GM23338 (cell line): Measurements from ENCODE around the gene CGB2. TPM values are rescaled to one million over a fixed set of nuclear protein-coding genes. Genes with fewer than 3 reads are reported as not detected.

Experiments
- ATAC-seq: fragments of 200-7000 bp; cut with Tn5 transposase; 3 replicates; pipeline ENCODE4 v1.9.1; 2020
- DNase-seq: peaks from one replicate; pipeline ENCODE4 v3.0.0-alpha.2; 2015; ENCODE audit warnings: low spot score
- H2AFZ ChIP-seq: fragments of 200-600 bp; sonication (generic); 2 replicates; pipeline ENCODE4 v1.8.0; 2016; ENCODE audit warnings: antibody characterized with exemption, mild to moderate bottlenecking, moderate library complexity
- H3F3A ChIP-seq: fragments of 200-600 bp; sonication (generic); replicated peaks from 2 replicates; pipeline ENCODE4 v1.8.0; 2017; ENCODE audit warnings: antibody characterized with exemption, mixed run types, low read depth
- H3K27ac ChIP-seq: fragments of 200-600 bp; sonication (generic); 2 replicates; pipeline ENCODE4 v1.6.1; 2016; ENCODE audit warnings: low read depth
- H3K27me3 ChIP-seq: fragments of 200-600 bp; sonication (generic); 2 replicates; pipeline ENCODE4 v1.8.0; 2016; ENCODE audit warnings: mild to moderate bottlenecking, mixed run types, moderate library complexity; ENCODE audit not compliant: insufficient read depth
- H3K36me3 ChIP-seq: fragments of 200-600 bp; sonication (generic); 2 replicates; pipeline ENCODE4 v1.8.0; 2016; ENCODE audit warnings: mild to moderate bottlenecking; ENCODE audit not compliant: insufficient read depth
- H3K4me1 ChIP-seq: fragments of 200-600 bp; sonication (generic); 2 replicates; pipeline ENCODE4 v1.8.0; 2016; ENCODE audit warnings: mild to moderate bottlenecking, moderate library complexity; ENCODE audit not compliant: insufficient read depth
- H3K4me2 ChIP-seq: fragments of 200-600 bp; sonication (generic); 2 replicates; pipeline ENCODE4 v1.7.1; 2017; ENCODE audit warnings: mixed run types
- H3K4me3 ChIP-seq: fragments of 200-600 bp; sonication (generic); 2 replicates; pipeline ENCODE4 v1.6.1; 2016; ENCODE audit warnings: mixed run types
- H3K79me2 ChIP-seq: fragments of 200-600 bp; sonication (generic); replicated peaks from 2 replicates; pipeline ENCODE4 v1.8.0; 2017; ENCODE audit warnings: mild to moderate bottlenecking; ENCODE audit not compliant: insufficient read depth
- H3K9me2 ChIP-seq: fragments of 200-600 bp; sonication (generic); 2 replicates; pipeline ENCODE4 v1.8.0; 2017; ENCODE audit not compliant: insufficient read depth
- H4K20me1 ChIP-seq: fragments of 200-600 bp; sonication (generic); replicated peaks from 2 replicates; pipeline ENCODE4 v1.8.0; 2017; ENCODE audit warnings: mild to moderate bottlenecking; ENCODE audit not compliant: insufficient read depth
- H3K27ac Mint-ChIP-seq: 2 replicates; pipeline ENCODE4 v1.8.0; 2020; ENCODE audit warnings: inconsistent platforms, mild to moderate bottlenecking, moderate library complexity, mixed read lengths
- H3K27me3 Mint-ChIP-seq: 3 replicates; pipeline ENCODE4 v1.8.0; 2022; ENCODE audit warnings: low read depth, mild to moderate bottlenecking, moderate library complexity, mixed read lengths, inconsistent platforms; ENCODE audit not compliant: insufficient read depth, poor library complexity
- H3K36me3 Mint-ChIP-seq: 3 replicates; pipeline ENCODE4 v1.8.0; 2021; ENCODE audit warnings: low read depth, mild to moderate bottlenecking, inconsistent platforms, moderate library complexity, mixed read lengths
- H3K4me1 Mint-ChIP-seq: 3 replicates; pipeline ENCODE4 v1.8.0; 2020; ENCODE audit warnings: mild to moderate bottlenecking, inconsistent platforms, mixed read lengths
- H3K4me3 Mint-ChIP-seq: 3 replicates; pipeline ENCODE4 v1.8.0; 2021; ENCODE audit warnings: moderate library complexity, mild to moderate bottlenecking, inconsistent platforms, mixed read lengths
- H3K9me3 Mint-ChIP-seq: 3 replicates; pipeline ENCODE4 v1.8.0; 2020; ENCODE audit warnings: moderate library complexity, mild to moderate bottlenecking, inconsistent platforms, mixed read lengths
- CREB1 ChIP-seq: fragments of 250-450 bp; sonication (Bioruptor Pico); IDR thresholded peaks from 2 replicates; pipeline ENCODE4 v1.5.0; 2020; ENCODE audit warnings: low read depth, mild to moderate bottlenecking, moderate library complexity
- EZH2 ChIP-seq: fragments of 200-600 bp; sonication (generic); IDR thresholded peaks from one replicate; pipeline ENCODE4 v1.8.0; 2017; ENCODE audit warnings: antibody characterized with exemption, mild to moderate bottlenecking, low read depth; ENCODE audit not compliant: unreplicated experiment
- EZH2phosphoT487 ChIP-seq: fragments of 200-600 bp; sonication (generic); IDR thresholded peaks from one replicate; pipeline ENCODE4 v1.8.1; 2018; ENCODE audit warnings: antibody characterized with exemption; ENCODE audit not compliant: unreplicated experiment
- JUNB ChIP-seq: IDR thresholded peaks from one replicate; pipeline ENCODE4 v1.6.1; 2016; ENCODE audit warnings: antibody characterized with exemption; ENCODE audit not compliant: unreplicated experiment
- NANOG ChIP-seq: IDR thresholded peaks from 2 replicates; pipeline ENCODE4 v1.6.1; 2016; ENCODE audit warnings: antibody characterized with exemption, borderline replicate concordance
- POLR2AphosphoS5 ChIP-seq: IDR thresholded peaks from 2 replicates; pipeline ENCODE4 v1.6.1; 2016; ENCODE audit warnings: antibody characterized with exemption, low read depth
- ZNF331 ChIP-seq: fragments of 250-450 bp; sonication (Bioruptor Pico); IDR thresholded peaks from 2 replicates; pipeline ENCODE4 v1.5.0; 2020; ENCODE audit warnings: low read depth, mild to moderate bottlenecking, moderate library complexity
- polyA plus RNA-seq: library from polyadenylated mRNA; unstranded; fragments of >200 nt; fragmentation: Nextera tagmentation; extraction: Ambion mirVana; gene quantifications from 2 replicates; pipeline ENCODE4 v1.2.1, GENCODE V29; 2016
- total RNA-seq: library from RNA; depleted of rRNA; stranded (reverse); fragments of >200 nt; shearing (Covaris generic); gene quantifications from 2 replicates; pipeline ENCODE4 v1.2.3, GENCODE V29; 2014
- TF ChIP-seq, protein P1 (sequence below), 2 experiments: fragments of 200-600 bp in 1 of 2; sonication (generic) in 1 of 2; conservative IDR thresholded peaks; 2 replicates each; pipeline versions ENCODE4 v1.5.1 to v1.6.1; 2016 to 2017; ENCODE audit warnings: antibody characterized with exemption in 2 of 2, low read depth in 2 of 2, mild to moderate bottlenecking in 2 of 2, moderate library complexity in 1 of 2
- TF ChIP-seq, protein P2 (sequence below): IDR thresholded peaks from one replicate; pipeline ENCODE4 v1.6.1; 2018; ENCODE audit warnings: antibody characterized with exemption; ENCODE audit not compliant: unreplicated experiment
- TF ChIP-seq, protein P3 (sequence below): IDR thresholded peaks from 2 replicates; pipeline ENCODE4 v1.6.1; 2016; ENCODE audit warnings: antibody characterized with exemption

CGB2 gene
- total and polyA plus RNA-seq, 2 experiments from 2014 or later, result 0.57 TPM; not detected in 1

DNA sequence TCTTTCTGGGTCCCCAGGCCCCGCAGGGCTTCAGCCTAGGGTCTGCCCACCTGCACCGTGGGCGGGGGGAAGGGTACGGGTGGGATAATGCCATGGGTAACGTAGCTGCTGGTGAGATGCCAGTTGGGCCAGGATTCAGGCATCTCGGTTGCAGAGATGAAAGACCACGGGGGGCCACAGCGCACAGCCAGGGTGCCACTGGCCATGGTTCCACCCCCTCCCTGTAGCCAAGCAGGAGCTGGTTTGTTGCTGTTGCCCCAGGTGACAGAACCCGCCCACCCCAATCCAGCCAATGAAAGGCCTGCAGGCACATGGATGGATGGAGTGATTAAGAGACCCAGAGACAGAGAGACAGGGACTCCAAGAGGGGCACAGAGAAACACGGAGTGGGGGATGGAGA is 26.9 kb downstream of the CGB2 start (continued):
- TF ChIP-seq, protein P1, sequence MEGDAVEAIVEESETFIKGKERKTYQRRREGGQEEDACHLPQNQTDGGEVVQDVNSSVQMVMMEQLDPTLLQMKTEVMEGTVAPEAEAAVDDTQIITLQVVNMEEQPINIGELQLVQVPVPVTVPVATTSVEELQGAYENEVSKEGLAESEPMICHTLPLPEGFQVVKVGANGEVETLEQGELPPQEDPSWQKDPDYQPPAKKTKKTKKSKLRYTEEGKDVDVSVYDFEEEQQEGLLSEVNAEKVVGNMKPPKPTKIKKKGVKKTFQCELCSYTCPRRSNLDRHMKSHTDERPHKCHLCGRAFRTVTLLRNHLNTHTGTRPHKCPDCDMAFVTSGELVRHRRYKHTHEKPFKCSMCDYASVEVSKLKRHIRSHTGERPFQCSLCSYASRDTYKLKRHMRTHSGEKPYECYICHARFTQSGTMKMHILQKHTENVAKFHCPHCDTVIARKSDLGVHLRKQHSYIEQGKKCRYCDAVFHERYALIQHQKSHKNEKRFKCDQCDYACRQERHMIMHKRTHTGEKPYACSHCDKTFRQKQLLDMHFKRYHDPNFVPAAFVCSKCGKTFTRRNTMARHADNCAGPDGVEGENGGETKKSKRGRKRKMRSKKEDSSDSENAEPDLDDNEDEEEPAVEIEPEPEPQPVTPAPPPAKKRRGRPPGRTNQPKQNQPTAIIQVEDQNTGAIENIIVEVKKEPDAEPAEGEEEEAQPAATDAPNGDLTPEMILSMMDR (conservative IDR thresholded peaks at IDR 0.05; ENCODE audit: low read depth in 2 of 2), result no peak
- TF ChIP-seq NANOG, result no peak
- no peak for TF ChIP-seq POLR2AphosphoS5
- no peak for TF ChIP-seq EZH2
- TF ChIP-seq EZH2phosphoT487, result no peak
- TF ChIP-seq, protein P2, sequence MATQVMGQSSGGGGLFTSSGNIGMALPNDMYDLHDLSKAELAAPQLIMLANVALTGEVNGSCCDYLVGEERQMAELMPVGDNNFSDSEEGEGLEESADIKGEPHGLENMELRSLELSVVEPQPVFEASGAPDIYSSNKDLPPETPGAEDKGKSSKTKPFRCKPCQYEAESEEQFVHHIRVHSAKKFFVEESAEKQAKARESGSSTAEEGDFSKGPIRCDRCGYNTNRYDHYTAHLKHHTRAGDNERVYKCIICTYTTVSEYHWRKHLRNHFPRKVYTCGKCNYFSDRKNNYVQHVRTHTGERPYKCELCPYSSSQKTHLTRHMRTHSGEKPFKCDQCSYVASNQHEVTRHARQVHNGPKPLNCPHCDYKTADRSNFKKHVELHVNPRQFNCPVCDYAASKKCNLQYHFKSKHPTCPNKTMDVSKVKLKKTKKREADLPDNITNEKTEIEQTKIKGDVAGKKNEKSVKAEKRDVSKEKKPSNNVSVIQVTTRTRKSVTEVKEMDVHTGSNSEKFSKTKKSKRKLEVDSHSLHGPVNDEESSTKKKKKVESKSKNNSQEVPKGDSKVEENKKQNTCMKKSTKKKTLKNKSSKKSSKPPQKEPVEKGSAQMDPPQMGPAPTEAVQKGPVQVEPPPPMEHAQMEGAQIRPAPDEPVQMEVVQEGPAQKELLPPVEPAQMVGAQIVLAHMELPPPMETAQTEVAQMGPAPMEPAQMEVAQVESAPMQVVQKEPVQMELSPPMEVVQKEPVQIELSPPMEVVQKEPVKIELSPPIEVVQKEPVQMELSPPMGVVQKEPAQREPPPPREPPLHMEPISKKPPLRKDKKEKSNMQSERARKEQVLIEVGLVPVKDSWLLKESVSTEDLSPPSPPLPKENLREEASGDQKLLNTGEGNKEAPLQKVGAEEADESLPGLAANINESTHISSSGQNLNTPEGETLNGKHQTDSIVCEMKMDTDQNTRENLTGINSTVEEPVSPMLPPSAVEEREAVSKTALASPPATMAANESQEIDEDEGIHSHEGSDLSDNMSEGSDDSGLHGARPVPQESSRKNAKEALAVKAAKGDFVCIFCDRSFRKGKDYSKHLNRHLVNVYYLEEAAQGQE, result no peak
- TF ChIP-seq CREB1, result no peak
- no peak for TF ChIP-seq ZNF331 (CRISPR knock-in tag)
- TF ChIP-seq, protein P3, sequence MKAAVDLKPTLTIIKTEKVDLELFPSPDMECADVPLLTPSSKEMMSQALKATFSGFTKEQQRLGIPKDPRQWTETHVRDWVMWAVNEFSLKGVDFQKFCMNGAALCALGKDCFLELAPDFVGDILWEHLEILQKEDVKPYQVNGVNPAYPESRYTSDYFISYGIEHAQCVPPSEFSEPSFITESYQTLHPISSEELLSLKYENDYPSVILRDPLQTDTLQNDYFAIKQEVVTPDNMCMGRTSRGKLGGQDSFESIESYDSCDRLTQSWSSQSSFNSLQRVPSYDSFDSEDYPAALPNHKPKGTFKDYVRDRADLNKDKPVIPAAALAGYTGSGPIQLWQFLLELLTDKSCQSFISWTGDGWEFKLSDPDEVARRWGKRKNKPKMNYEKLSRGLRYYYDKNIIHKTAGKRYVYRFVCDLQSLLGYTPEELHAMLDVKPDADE, result no peak

DNA sequence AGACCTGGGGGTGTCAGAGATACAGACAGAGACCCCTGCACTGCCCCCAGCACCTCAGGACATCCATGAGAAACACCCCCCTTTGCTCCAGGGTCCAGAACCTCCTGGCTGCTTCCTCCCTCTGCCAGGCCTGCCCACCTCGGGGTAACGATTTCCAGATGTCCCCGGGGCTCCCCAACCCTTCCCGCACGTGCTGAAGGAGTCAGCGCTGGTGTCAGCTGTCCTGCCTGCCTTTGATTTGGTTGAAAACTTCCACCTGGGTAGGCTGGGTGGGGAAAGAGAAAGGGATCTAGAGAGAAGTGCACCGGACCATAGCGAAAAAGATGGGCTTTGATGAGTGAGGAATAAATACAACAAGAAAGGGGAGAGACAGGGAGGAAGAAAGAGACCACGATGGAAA is 27.4 kb downstream of the CGB2 start:
- H3K4me1 Mint-ChIP-seq, result peaks cover 20% of the 10 kb centered on the region
- H4K20me1 ChIP-seq, result no peaks in the 10 kb centered on the region
- no peaks in the 10 kb centered on the region; the same call in 2 of the 3 replicates for H3K9me3 Mint-ChIP-seq
- H3F3A ChIP-seq, result no peaks in the 10 kb centered on the region
- no peak overlapping the region for H3K27ac Mint-ChIP-seq
- no peak for TF ChIP-seq JUNB
- peaks cover 63% of the 10 kb centered on the region for H3K27me3 ChIP-seq
- no peaks in the 10 kb centered on the region for H3K79me2 ChIP-seq
- H3K4me3 Mint-ChIP-seq, result no peak overlapping the region
- H3K9me2 ChIP-seq, result no peaks in the 10 kb centered on the region
- no peaks in the 10 kb centered on the region for H3K36me3 ChIP-seq
- peaks cover 51% of the 10 kb centered on the region for H3K27me3 Mint-ChIP-seq
- peaks cover 20% of the 10 kb centered on the region for H3K4me1 ChIP-seq
- no peak for ATAC-seq
- H3K4me2 ChIP-seq, result no peak overlapping the region
- no peak overlapping the region for H3K27ac ChIP-seq
- no peak for DNase-seq
- no peak overlapping the region for H3K4me3 ChIP-seq
- H2AFZ ChIP-seq, result no peak overlapping the region
- H3K36me3 Mint-ChIP-seq, result no peaks in the 10 kb centered on the region
